Measurements from ENCODE around the gene RPLP2. TPM values are rescaled to one million over a fixed set of nuclear protein-coding genes. Genes with fewer than 3 reads are reported as not detected.
A peak's percentile ranks its signal among the peaks of the same experiment; 100 is the strongest.

The RPLP2 gene
- total RNA-seq, 1 experiment from 2014 or later, result 794 TPM

GRCh38 chr11:844693-845644 is 35.2 kb downstream of the RPLP2 start:
- peak; percentile 97 for DNase-seq
- Histone ChIP-seq H3K4me3 (ENCODE audit: insufficient read depth, low read depth, low read length) (peak overlapping the region; percentile 70), H3K27me3 (ENCODE audit: control insufficient read depth, insufficient read depth, low read length) (peaks cover 2% of the 10 kb centered on the region; the same call in 1 of the 2 replicates), H3K36me3 (replicated peaks; ENCODE audit: control insufficient read depth, insufficient read depth, low read length) (peaks cover 5% of the 10 kb centered on the region)

GRCh38 chr11:845872-846495 is 36.2 kb downstream of the RPLP2 start:
- peaks cover 4% of the 10 kb centered on the region for H3K27me3 ChIP-seq (ENCODE audit: control insufficient read depth, insufficient read depth, low read length)
- no peak for DNase-seq
- no peak overlapping the region for H3K4me3 ChIP-seq (ENCODE audit: insufficient read depth, low read depth, low read length)
- no peaks in the 10 kb centered on the region for H3K36me3 ChIP-seq (replicated peaks; ENCODE audit: control insufficient read depth, insufficient read depth, low read length)

GRCh38 chr11:846496-847098 is 36.8 kb downstream of the RPLP2 start:
- no peak for DNase-seq
- no peaks in the 10 kb centered on the region for H3K36me3 ChIP-seq (replicated peaks; ENCODE audit: control insufficient read depth, insufficient read depth, low read length)
- H3K27me3 ChIP-seq (ENCODE audit: control insufficient read depth, insufficient read depth, low read length), result peaks cover 4% of the 10 kb centered on the region
- H3K4me3 ChIP-seq (ENCODE audit: insufficient read depth, low read depth, low read length), result no peak overlapping the region

GRCh38 chr11:847876-848275 is 38.1 kb downstream of the RPLP2 start:
- Histone ChIP-seq H3K27me3 (ENCODE audit: control insufficient read depth, insufficient read depth, low read length) (peaks cover 4% of the 10 kb centered on the region), H3K36me3 (replicated peaks; ENCODE audit: control insufficient read depth, insufficient read depth, low read length) (no peaks in the 10 kb centered on the region), H3K4me3 (ENCODE audit: insufficient read depth, low read depth, low read length) (no peak overlapping the region)
- DNase-seq, result no peak

GRCh38 chr11:848380-848931 is 38.7 kb downstream of the RPLP2 start:
- Histone ChIP-seq H3K27me3 (ENCODE audit: control insufficient read depth, insufficient read depth, low read length) (peaks cover 4% of the 10 kb centered on the region), H3K4me3 (ENCODE audit: insufficient read depth, low read depth, low read length) (no peak overlapping the region; the same call in 1 of the 2 replicates), H3K36me3 (replicated peaks; ENCODE audit: control insufficient read depth, insufficient read depth, low read length) (no peaks in the 10 kb centered on the region)
- peak; percentile 94 for DNase-seq

GRCh38 chr11:849104-849824 is 39.5 kb downstream of the RPLP2 start:
- Histone ChIP-seq H3K36me3 (replicated peaks; ENCODE audit: control insufficient read depth, insufficient read depth, low read length) (no peaks in the 10 kb centered on the region), H3K4me3 (ENCODE audit: insufficient read depth, low read depth, low read length) (peak overlapping the region; percentile 47), H3K27me3 (ENCODE audit: control insufficient read depth, insufficient read depth, low read length) (peaks cover 4% of the 10 kb centered on the region)
- peak; percentile 100 for DNase-seq

- H3K4me3 ChIP-seq (ENCODE audit: insufficient read depth, low read depth, low read length), result peak overlapping the region; percentile 61
- DNase-seq, result peak; percentile 86
- H3K36me3 ChIP-seq (replicated peaks; ENCODE audit: control insufficient read depth, insufficient read depth, low read length), result no peaks in the 10 kb centered on the region
- H3K27me3 ChIP-seq (ENCODE audit: control insufficient read depth, insufficient read depth, low read length), result peaks cover 4% of the 10 kb centered on the region
Measured at GRCh38 chr11:849951-850774, 40.4 kb downstream of the RPLP2 start.

- Histone ChIP-seq H3K4me3 (ENCODE audit: insufficient read depth, low read depth, low read length) (peak overlapping the region; percentile 61), H3K36me3 (replicated peaks; ENCODE audit: control insufficient read depth, insufficient read depth, low read length) (no peaks in the 10 kb centered on the region), H3K27me3 (ENCODE audit: control insufficient read depth, insufficient read depth, low read length) (peaks cover 4% of the 10 kb centered on the region)
- DNase-seq, result peak; percentile 94
Measured at GRCh38 chr11:850775-851763, 41.3 kb downstream of the RPLP2 start.

- H3K4me3 ChIP-seq (ENCODE audit: insufficient read depth, low read depth, low read length), result no peak overlapping the region
- H3K27me3 ChIP-seq (ENCODE audit: control insufficient read depth, insufficient read depth, low read length), result peaks cover 4% of the 10 kb centered on the region
- H3K36me3 ChIP-seq (replicated peaks; ENCODE audit: control insufficient read depth, insufficient read depth, low read length), result no peaks in the 10 kb centered on the region
- DNase-seq, result no peak
Measured at GRCh38 chr11:852762-853161, 43.0 kb downstream of the RPLP2 start.

GRCh38 chr11:853682-854448 is 44.1 kb downstream of the RPLP2 start:
- no peak overlapping the region for H3K4me3 ChIP-seq (ENCODE audit: insufficient read depth, low read depth, low read length)
- H3K36me3 ChIP-seq (replicated peaks; ENCODE audit: control insufficient read depth, insufficient read depth, low read length), result no peaks in the 10 kb centered on the region
- peak; percentile 73 for DNase-seq
- peaks cover 2% of the 10 kb centered on the region; the same call in 1 of the 2 replicates for H3K27me3 ChIP-seq (ENCODE audit: control insufficient read depth, insufficient read depth, low read length)

GRCh38 chr11:854601-855329 is 45.0 kb downstream of the RPLP2 start:
- DNase-seq, result peak; percentile 69
- no peaks in the 10 kb centered on the region for H3K36me3 ChIP-seq (replicated peaks; ENCODE audit: control insufficient read depth, insufficient read depth, low read length)
- peaks cover 2% of the 10 kb centered on the region; the same call in 1 of the 2 replicates for H3K27me3 ChIP-seq (ENCODE audit: control insufficient read depth, insufficient read depth, low read length)
- H3K4me3 ChIP-seq (ENCODE audit: insufficient read depth, low read depth, low read length), result no peak overlapping the region
